HL-60 (cell line): ENCODE measurements around the gene GTF3C5.

Experiments
- DNase-seq, 2 experiments: peaks; one replicate each; pipeline ENCODE4 v3.0.0-alpha.2; 2010 to 2020; ENCODE audit warnings: low read depth in 1 of 2, low spot score in 1 of 2
- H3K27ac ChIP-seq: fragments of 250-450 bp; sonication (Bioruptor Pico); replicated peaks from 2 replicates; pipeline ENCODE4 v1.5.1; 2020; ENCODE audit warnings: mild to moderate bottlenecking, moderate library complexity
- H3K27me3 ChIP-seq: fragments of 250-450 bp; sonication (Bioruptor Pico); 2 replicates; pipeline ENCODE4 v1.5.1; 2021; ENCODE audit warnings: mild to moderate bottlenecking, moderate library complexity; ENCODE audit not compliant: insufficient read depth, poor library complexity, severe bottlenecking
- H3K4me3 ChIP-seq: replicated peaks from 2 replicates; pipeline ENCODE4 v1.5.1; 2011; ENCODE audit warnings: mild to moderate bottlenecking, control low read depth, low read length; ENCODE audit not compliant: insufficient read depth
- GABPA ChIP-seq: IDR thresholded peaks from 2 replicates; pipeline ENCODE4 v1.6.1; 2012; ENCODE audit warnings: low read depth
- POLR2AphosphoS5 ChIP-seq: IDR thresholded peaks from 2 replicates; pipeline ENCODE4 v1.6.1; 2012; ENCODE audit warnings: low read depth
- REST ChIP-seq: IDR thresholded peaks from 2 replicates; pipeline ENCODE4 v1.6.1; 2012; ENCODE audit warnings: low read depth; ENCODE audit not compliant: insufficient replicate concordance
- SPI1 ChIP-seq: IDR thresholded peaks from 2 replicates; pipeline ENCODE4 v1.6.1; 2012; ENCODE audit warnings: low read depth, mild to moderate bottlenecking, borderline replicate concordance
- TF ChIP-seq, protein P1 (sequence below): IDR thresholded peaks from one replicate; pipeline ENCODE4 v1.5.1; 2011; ENCODE audit warnings: low read length, control low read depth, inconsistent platforms; ENCODE audit not compliant: insufficient read depth

The GTF3C5 gene

GRCh38 chr9:132984202-132985070 lies 46.4 kb upstream of the GTF3C5 start:
- no peak for DNase-seq
- TF ChIP-seq SPI1 (no peak), GABPA (no peak), POLR2AphosphoS5 (no peak), REST (no peak)
- TF ChIP-seq, protein P1, sequence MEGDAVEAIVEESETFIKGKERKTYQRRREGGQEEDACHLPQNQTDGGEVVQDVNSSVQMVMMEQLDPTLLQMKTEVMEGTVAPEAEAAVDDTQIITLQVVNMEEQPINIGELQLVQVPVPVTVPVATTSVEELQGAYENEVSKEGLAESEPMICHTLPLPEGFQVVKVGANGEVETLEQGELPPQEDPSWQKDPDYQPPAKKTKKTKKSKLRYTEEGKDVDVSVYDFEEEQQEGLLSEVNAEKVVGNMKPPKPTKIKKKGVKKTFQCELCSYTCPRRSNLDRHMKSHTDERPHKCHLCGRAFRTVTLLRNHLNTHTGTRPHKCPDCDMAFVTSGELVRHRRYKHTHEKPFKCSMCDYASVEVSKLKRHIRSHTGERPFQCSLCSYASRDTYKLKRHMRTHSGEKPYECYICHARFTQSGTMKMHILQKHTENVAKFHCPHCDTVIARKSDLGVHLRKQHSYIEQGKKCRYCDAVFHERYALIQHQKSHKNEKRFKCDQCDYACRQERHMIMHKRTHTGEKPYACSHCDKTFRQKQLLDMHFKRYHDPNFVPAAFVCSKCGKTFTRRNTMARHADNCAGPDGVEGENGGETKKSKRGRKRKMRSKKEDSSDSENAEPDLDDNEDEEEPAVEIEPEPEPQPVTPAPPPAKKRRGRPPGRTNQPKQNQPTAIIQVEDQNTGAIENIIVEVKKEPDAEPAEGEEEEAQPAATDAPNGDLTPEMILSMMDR: no peak
- H3K27ac ChIP-seq: no peak overlapping the region

DNA sequence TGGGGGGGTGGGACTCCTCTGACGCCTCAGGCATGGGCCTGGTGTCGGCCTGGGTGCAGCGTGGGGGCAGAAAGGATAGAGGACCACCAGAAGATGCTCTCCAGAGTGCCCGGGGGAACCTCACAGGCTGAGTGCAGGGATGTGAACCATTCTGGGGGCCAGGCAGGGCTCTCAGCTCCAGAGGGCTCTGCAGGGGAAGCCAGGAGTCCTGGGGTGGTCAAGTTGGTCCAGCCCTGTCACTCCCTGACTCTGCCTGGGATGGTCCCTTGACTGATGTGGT lies 45.8 kb upstream of the GTF3C5 start:
- no peak for DNase-seq
- TF ChIP-seq SPI1: no peak
- no peak for TF ChIP-seq POLR2AphosphoS5
- no peak for TF ChIP-seq REST
- no peak for TF ChIP-seq GABPA
- Histone ChIP-seq H3K27me3 (no peaks in the 10 kb centered on the region), H3K27ac (no peak overlapping the region), H3K4me3 (no peak overlapping the region)

More at GRCh38 chr9:132984202-132985070, 46.4 kb upstream of the GTF3C5 start:
- no peaks in the 10 kb centered on the region for H3K27me3 ChIP-seq
- H3K4me3 ChIP-seq: no peak overlapping the region

GRCh38 chr9:132985489-132985888 lies 45.3 kb upstream of the GTF3C5 start:
- Histone ChIP-seq H3K4me3 (no peak overlapping the region), H3K27me3 (no peaks in the 10 kb centered on the region), H3K27ac (no peak overlapping the region)
- no peak for DNase-seq
- TF ChIP-seq POLR2AphosphoS5 (no peak), SPI1 (no peak)
- TF ChIP-seq, protein P1: no peak

GRCh38 chr9:132986114-132986513 lies 44.7 kb upstream of the GTF3C5 start:
- no peak overlapping the region for H3K4me3 ChIP-seq
- no peak overlapping the region for H3K27ac ChIP-seq
- no peak for DNase-seq
- no peaks in the 10 kb centered on the region for H3K27me3 ChIP-seq
- TF ChIP-seq SPI1 (no peak), POLR2AphosphoS5 (no peak), REST (no peak), GABPA (no peak)
- TF ChIP-seq, protein P1: no peak
